Choroid plexus epithelial cell (primary cell): ENCODE data around the gene S100A13.

Experiments
- DNase-seq: peaks from one replicate; pipeline ENCODE4 v3.0.0-alpha.2; 2010; ENCODE audit warnings: low read depth
- H3K4me3 ChIP-seq: 2 replicates; pipeline ENCODE4 v1.5.1; 2011; ENCODE audit warnings: low read depth, mild to moderate bottlenecking, control low read depth, low read length, moderate library complexity
- CTCF ChIP-seq: conservative IDR thresholded peaks from 2 replicates; pipeline ENCODE4 v1.5.1; 2011; ENCODE audit warnings: low read depth, mild to moderate bottlenecking, control low read depth, inconsistent platforms, low read length, moderate library complexity

S100A13 gene

GRCh38 chr1:153612111-153612754, 15.1 kb downstream of the S100A13 start:
- peak overlapping the region; percentile 64 for H3K4me3 ChIP-seq
- DNase-seq, result no peak
- no peak for TF ChIP-seq CTCF

DNA sequence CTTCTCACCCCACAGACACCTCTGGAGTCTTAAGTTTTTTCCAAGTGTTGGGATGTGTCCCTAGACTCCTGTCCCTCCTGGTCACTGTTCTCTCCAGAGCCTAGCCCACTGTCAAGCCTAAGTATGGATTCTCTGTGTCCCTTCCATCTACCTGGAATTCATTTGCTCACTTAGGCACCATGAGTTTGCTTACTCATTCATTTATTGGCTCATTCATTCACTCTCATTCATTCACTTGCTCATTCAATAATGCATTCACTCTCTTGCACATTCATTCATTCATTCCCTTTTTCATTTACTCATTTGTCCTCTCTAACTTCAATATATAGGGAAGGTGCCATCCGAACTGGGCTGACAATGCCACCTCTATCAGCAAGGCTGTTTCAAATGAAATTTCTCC, 15.9 kb downstream of the S100A13 start:
- TF ChIP-seq CTCF, result no peak
- peak overlapping the region; percentile 64 for H3K4me3 ChIP-seq

DNA sequence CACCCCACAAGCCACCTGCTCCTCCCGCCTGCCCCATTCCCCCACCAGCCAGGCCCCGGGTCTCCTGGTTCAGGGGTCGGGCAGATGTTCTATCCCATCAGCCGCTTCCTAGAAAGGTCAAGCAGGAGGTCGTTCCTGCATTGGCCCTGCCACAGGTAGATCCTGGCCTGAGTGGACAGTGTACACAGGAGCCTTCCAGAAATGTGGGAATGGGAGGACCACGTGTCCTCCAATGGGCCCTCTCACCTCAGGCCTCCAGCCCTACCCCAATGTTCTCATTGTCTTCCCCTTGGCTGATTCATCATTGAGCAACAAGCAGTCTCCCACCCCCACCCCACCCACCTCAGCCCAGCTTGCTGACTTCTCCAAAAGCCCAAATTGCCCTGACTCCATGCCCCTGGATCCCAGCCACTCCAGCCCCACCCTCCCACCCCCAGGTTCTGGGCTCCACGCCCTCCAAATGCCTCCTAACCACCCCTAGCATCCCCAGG, 16.4 kb downstream of the S100A13 start:
- no peak for TF ChIP-seq CTCF
- no peak for DNase-seq
- H3K4me3 ChIP-seq, result no peak overlapping the region

More for the DNA sequence above, 15.9 kb downstream of the S100A13 start:
- DNase-seq, result no peak

DNA sequence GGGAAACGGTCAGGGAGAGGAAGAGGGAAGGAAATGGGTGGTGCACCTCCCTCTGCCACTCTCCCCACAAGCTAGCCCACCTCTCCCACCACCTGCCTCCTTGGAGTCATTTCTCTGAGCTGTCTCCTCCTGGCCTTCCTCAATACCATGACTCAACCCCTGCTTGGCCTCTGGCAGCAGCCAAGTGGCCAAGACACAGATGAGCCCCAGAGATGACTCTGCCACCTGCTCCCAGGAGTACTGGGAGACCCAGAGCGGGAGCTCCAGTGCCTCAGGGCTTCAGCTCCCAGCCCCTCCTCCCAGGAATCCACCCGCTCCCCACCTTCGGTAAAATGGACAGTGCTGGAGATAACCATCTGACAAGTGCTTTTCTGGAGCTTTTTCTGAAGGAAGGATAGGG, 17.0 kb downstream of the S100A13 start:
- no peak for TF ChIP-seq CTCF
- H3K4me3 ChIP-seq, result no peak overlapping the region
- no peak for DNase-seq

DNA sequence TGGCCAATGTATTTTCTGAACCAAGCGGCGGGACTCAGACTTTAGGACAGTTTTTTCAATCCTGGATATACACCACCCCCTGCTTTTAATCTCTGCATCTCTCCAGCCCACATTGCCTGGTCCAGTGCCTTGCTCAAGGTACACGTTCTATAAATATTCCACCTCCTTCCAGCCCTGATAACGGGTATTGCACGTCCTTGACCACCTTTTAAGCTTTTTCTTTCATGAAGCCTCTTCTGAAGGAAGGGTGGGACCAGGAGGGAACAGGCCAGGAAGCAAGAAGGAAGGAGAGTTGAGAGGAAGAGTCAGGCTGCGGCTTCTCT, 17.8 kb downstream of the S100A13 start:
- TF ChIP-seq CTCF, result no peak
- no peak overlapping the region for H3K4me3 ChIP-seq
- no peak for DNase-seq

GRCh38 chr1:153608742-153609584, 18.3 kb downstream of the S100A13 start:
- no peak for TF ChIP-seq CTCF
- peak overlapping the region; percentile 18 for H3K4me3 ChIP-seq
- DNase-seq, result peak; percentile 85
